ENCODE measurements around the gene UBASH3B.
"Not testable (repeated sequence)": the region's sequence is repeated elsewhere in the genome, so short reads cannot be mapped to it uniquely, and the experiment has no call there.

The UBASH3B gene, protein sequence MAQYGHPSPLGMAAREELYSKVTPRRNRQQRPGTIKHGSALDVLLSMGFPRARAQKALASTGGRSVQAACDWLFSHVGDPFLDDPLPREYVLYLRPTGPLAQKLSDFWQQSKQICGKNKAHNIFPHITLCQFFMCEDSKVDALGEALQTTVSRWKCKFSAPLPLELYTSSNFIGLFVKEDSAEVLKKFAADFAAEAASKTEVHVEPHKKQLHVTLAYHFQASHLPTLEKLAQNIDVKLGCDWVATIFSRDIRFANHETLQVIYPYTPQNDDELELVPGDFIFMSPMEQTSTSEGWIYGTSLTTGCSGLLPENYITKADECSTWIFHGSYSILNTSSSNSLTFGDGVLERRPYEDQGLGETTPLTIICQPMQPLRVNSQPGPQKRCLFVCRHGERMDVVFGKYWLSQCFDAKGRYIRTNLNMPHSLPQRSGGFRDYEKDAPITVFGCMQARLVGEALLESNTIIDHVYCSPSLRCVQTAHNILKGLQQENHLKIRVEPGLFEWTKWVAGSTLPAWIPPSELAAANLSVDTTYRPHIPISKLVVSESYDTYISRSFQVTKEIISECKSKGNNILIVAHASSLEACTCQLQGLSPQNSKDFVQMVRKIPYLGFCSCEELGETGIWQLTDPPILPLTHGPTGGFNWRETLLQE

DNA sequence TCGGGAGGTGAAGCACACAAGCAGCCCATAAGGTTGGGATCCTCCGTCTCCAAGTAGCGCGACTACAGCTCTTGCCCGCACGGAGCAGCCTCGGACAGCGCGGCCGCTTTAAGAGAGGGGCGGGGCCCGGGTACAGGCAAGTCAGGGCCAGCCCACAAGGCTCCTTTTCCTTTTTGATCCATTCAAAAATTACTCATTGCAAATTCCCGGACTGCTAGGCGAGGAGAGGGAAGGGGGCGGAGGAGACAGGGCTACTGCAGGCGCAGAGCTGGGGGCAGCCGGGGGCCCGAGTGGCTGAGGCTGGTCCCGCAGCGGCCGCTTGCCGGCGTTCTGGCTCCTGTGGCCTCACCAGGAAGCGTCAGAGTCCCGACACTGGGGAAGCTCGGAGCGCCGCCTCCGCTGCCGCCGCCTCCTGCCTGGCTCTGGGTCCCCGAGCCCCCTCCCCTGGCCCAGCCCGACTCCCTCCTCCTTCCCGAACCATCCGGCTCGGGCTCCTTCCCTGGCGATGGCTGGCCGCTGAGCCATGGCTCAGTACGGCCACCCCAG, at the start of gene UBASH3B:
Gene UBASH3B, plus strand, starts transcription at position 196 of the 546 bp plus-strand sequence. Its CDS starts 328 bp downstream, at position 524.
- peak; percentile 26 for DNase-seq (ENCODE audit: low read depth)

DNA sequence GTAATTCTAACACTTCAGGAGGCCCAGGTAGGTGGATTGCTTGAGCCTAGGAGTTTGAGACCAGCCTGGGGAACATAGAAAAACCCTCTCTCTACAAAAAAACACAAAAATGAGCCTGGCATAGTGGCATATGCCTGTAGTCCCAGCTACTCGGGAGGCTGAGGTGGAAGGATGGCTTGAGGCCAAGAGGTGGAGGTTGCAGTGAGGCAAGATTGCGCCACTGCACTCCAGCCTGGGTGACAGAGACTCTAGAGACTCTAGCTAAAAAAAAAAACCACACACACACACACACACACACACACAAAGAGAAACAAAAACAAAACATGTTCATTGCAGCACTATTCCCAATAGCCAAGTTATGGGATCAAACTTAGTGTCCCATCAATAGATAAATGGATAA, 48.4 kb upstream of the UBASH3B start:
- not testable (repeated sequence) for DNase-seq (ENCODE audit: low read depth)

DNA sequence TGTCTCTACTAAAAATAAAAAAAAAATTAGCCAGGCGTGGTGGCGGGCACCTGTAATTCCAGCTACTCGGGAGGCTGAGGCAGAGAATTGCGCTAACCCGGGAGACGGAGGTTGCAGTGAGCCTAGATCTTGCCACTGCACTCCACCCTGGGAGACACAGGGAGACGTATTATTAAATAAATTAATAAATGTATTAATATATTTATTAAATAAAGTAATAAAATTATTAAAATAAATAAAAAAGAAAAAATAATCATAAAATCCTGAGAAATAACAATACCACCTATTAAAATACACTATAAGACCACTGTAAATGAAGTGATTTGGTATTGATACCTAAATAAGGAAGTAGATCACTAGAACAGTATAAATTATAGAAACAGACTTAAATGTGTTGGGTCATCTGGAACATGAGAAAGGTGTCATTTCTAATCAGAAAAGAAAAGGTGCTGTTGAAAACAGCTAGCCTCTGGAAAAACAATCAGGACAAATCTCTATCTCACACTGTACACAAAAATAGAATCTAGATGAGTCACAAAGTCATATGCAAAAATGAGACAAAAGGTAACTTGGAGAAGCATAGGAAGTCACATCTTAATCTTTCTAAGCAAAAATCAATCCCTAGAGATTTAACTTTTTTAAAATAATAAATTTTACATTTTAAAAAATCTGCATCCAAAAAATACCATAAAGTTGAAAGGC, 43.2 kb upstream of the UBASH3B start:
- DNase-seq (ENCODE audit: low read depth): no peak

DNA sequence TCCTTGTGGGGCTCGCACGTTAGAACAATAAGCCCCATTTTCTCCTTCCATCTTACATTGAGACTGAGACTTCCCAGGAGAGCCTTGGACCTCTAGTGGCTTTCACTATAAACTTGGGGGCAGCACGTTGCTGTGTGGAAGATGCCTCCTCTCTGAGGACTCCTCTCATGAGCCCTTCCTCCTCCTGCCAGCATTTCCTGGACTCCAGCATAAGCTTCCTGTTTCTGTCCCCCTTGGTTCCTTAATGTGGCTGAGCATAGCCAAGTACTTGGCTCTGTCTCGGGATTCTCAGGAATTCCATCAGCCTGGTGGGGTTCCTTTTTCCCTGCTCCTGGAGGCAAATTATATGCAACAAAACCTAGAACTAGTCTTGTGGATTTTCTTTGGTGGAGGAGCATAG, 38.8 kb upstream of the UBASH3B start:
- DNase-seq (ENCODE audit: low read depth): no peak

DNA sequence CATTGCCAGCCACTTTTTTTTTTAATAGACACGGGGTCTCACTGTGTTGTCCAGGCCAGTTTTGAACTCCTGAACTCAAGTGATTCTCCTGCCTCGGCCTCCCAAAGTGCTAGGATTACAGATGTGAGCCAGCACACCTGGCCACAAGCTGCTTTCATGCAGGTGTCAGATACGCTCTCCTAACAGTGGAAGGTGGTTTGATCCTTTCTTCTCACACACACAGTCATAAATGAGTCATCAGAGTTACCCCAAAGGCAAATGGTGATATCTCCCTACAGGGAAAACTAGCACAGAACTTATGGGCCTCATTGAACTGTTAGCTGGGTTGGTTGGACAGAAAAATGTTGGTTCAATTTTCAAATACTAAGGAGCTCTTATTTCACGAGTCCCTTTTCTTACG, 38.2 kb upstream of the UBASH3B start:
- DNase-seq (ENCODE audit: low read depth): no peak

DNA sequence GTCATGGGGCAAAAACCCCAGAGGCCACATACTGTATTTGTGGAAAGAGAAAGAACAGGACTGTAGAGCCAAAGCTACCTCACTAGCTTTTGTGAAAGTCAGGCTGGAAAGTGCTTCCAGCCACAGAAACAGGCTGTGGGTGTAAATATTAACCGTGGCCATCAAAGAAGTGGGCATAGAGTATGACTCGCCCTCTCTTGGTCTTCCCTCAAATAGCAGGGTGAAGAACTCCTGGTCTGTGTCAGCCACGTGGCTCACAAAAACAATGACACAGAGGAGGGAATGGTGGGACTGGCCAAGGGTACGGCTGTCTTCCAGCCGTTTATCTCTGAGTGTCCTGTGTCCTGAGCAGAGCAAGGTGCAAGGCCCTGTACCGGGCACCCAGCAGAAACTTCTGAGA, 37.6 kb upstream of the UBASH3B start:
- no peak for DNase-seq (ENCODE audit: low read depth)

DNA sequence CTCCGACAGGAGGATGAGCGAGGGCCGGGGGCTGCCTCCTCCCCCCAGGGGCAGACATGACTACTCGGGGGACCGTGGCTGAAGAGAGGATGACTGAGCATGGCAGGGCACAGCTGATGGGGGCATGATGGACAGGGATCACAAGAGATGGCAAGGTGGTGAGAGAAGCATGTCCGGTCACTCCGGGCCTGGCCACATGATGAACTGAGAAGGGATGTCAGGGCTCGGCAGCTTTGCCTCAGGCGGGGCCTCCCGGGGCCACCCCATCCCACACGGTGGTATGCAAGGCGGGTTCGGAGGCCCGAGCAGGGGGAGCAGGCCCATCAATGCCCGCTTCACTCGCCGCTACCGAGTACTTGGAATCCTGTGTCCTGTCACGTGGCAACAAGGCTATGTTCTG, 36.6 kb upstream of the UBASH3B start:
- no peak for DNase-seq (ENCODE audit: low read depth)

DNA sequence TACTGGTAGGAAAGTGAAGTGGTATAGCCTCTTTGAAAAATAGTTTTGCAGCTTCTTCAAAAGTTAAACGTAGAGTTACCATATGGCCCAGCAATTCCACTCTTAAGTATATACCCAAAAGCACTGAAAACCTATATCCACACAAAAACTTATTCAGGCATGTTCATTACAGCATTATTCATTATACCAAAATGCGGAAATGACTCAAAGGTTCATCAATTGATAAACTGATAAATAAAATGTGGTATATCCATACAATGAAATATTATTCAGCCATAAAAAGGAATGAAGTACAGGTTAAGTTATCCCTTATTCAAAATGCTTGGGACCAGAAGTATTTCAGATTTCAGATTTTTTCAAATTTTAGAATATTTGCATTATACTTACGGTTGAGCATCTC, 35.8 kb upstream of the UBASH3B start:
- no peak for DNase-seq (ENCODE audit: low read depth)

DNA sequence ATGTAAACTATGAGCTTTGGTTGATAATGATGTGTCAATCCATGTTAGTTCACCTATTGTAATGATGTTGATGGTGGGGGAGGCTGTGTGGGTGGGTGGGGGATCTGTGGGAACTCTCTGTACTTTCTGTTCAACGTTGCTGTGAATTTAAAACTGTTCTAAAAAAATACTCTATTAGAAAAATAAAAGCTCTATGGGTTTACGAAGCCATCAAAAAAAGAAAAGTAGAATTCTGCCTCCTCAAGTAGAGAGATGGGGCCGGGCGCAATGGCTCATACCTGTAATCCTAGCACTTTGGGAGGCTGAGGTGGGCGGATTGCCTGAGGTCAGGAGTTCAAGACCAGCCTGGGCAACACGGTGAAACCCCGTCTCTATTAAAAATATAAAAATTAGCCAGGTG, 30.0 kb upstream of the UBASH3B start:
- not testable (repeated sequence) for DNase-seq (ENCODE audit: low read depth)

DNA sequence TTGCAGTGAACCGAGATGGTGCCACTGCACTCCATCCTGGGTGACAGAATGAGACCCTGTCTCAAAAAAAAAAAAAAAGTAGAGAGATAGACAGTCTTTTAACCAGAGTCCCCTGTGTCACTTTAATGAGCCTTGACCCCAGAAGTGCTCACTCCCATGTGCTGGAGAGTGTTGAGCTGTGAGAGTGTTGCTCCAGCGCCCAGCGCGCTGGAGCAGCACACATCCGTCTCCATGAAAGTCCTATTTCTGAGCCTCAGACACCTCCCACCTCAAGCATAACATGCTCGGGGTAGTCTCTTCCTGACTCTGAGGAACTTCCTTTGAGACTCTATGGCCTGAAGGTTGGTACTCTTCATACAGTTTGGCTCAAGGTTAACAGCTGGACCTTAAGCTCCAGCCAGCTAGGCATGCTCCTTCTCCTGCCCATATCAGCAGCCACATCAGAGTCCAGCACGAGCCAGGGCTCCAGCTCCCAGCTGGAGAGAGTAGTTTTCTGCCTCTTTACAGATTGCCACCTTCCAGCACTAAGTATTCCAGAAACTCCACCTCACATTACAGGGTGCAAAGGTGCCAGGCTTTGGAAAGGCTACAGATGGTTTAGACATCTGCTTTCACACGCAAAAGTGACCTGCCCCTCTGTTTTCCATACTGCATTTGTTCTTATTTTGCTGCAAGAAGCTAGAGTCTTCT, 29.4 kb upstream of the UBASH3B start:
- no peak for DNase-seq (ENCODE audit: low read depth)

DNA sequence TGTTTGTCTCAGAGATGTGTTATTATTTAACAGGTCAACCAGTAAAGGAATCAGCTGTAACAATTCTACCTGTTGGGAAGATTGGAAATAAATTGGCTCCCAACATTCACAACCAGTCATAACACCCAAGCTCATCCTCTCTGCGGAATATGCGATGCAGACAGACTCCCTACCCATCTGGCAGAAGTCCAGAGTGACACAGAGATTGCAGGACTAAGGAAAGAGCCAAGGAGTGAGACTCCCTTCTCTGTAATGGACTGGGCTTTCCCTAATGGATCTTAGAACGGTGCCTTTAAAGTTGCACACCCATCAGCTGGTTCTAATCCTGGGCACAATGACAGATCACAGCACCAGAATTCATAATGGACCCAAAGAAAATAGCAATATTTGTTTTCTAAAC, 27.8 kb upstream of the UBASH3B start:
- no peak for DNase-seq (ENCODE audit: low read depth)

DNA sequence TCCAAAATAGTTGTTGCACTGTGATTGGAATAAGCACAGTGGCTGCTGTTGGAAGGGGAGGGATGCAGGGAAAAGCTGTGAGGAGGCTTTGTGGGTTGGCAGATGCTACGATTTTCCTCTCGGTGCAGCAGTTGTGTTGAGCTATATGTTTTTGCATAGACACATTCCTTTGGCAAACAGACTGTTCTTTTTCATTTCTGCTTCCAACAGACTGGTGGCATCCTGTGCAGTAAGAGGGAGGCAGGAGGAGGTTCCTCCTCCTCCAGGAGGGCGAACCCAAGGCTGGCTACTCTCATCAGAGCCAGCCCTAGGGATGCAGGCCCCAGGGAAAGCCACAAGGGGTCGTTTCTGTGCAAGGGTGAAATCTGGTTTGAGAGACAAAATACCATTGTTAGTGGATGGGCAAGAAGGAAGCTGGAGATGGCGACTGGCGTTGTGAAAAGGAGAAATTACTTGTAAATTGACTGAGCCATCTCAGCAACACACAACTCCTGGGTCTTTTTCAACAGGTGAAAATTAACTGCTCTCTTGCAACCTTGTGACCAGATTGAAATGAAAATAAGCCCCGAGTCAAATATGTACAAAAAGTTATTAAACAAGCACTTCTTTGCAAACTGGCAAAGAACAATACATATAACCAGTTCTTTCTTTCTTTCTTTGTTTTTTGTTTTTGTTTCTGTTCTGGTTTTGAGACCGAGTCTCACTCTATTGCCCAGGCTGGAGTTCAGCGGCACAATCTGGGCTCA, 26.5 kb upstream of the UBASH3B start:
- peak; percentile 38 for DNase-seq (ENCODE audit: low read depth)

DNA sequence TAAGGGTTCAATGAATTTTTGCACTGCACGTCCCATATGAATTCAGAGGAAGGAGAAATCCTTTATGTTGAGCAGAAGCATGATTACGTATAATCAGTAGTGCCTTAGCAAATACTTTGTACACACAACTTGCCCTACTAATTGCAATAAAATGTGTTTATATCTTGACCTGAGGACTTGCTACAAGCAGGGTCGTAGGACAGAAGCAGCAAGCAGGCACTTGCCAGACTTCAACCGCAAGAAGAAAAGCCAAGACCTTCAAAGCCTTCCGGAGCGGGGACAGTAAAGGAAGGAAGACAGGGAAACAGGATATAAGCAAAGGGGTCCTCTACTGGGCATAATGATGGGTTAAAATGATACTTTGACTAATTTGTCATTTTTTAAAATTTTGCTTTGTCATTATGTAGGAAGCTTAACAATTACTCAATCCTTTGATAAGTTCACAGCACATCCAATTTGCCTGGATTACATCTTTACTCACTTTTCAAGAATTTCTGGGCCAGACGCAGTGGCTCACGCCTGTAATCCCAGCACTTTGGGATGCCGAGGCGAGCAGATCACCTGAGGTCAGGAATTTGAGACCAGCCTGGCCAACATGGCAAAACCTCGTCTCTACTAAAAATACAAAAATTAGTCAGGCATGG, 23.2 kb upstream of the UBASH3B start:
- no peak for DNase-seq (ENCODE audit: low read depth)

DNA sequence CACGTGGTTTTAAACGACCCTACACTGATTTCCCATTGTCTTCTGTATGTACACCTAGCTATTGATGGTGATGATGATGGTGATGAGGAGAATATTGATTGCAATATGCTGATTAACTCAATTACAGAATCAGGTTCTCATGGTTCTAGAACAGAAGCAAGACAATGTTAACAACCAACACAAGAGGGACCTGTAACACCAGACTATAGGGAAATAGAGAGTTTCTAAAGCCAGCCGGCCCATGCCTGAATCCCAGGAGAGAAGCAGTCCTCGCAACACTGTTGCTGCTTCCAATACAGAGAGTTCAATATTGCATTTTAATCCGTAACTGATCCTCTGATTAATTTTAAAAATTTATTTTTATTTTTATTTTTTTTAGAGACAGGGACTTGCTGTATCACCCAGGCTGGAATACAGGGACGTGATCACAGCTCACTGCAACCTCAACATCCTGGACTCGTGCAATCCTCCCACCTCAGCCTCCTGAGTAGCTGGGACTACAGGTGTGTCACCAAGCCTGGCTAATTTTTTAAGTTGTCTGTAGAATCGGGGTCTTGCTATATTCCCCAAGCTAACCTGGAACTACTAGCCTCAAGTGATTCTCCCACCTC, 22.2 kb upstream of the UBASH3B start:
- DNase-seq (ENCODE audit: low read depth): no peak

DNA sequence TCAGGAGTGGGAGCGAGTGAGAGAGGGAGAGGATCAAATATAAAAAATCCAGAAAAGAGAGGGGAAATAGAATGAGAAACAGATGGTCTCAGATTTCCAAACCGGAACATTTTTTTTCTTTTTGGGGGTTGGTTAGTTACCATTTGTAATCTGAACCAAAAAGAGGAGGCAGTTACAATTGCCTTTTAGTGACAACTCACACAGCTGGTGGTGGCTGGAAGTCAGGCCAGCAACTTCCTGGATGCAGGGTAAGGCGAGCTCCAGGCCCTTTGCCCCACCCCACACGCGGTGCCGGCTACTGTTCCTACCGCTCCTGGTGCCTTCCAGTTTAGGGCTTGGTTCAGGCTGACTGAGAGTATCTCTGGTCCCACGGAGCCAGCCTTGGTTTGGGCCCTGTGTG, 21.0 kb upstream of the UBASH3B start:
- no peak for DNase-seq (ENCODE audit: low read depth)

DNA sequence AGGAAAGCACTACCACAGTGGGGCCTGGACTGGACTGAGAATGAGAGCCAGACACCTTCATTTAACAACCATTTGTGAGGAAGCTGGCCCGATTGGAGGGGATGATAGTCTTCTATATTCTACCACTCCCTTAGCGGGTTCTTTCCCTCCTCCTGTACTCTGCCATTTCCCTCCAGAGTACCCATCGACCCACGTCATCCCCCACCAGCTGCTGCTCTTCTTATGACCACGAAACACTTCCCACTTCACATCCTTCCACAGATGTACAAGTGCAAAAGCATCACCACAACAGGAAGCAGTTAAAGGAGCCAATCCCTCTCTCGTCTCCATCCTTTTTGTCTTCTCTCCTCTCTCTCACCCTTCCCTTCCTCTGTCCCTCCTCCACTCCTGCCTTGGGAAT, 18.0 kb upstream of the UBASH3B start:
- DNase-seq (ENCODE audit: low read depth): no peak

DNA sequence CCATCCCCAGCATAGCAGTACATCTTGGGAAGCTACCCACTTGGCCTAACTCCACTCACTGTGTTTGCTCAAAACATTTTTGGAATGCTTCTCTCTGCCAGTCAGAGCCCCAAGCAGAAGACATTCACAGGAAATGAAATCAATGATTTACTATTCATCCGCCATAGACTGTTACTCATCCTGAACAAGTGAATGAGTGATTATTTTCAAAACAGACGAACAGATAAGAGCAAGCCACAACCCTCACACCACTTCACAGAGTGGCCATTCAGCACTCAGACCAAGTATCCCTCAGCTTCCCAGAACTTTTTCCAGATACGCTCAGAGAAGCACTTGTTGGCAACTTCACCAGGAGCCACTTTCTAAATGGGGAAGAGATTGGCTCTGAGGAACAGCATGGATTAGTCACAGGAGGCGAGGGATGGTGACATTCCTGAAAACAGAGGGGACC, 13.0 kb upstream of the UBASH3B start:
- DNase-seq (ENCODE audit: low read depth): no peak

DNA sequence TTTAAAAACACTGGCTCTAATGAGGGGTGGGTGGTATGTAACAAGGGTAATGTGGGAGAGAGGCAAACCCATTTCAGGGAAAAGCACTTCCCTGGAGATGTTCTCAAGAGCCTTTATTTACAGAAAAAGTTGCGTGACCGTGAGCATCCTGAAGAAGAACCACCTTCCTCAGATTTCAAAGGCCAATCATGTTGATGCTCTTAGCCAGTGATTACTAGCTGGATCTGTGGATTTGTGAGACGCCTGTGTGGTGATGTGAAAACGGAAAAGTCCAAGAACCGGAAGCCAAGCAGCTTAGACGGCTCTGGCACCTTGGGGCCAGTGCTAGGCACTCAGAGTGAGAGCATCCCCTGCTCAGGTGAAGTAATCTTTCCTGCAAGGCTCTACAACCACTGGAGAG, 12.6 kb upstream of the UBASH3B start:
- DNase-seq (ENCODE audit: low read depth): no peak

DNA sequence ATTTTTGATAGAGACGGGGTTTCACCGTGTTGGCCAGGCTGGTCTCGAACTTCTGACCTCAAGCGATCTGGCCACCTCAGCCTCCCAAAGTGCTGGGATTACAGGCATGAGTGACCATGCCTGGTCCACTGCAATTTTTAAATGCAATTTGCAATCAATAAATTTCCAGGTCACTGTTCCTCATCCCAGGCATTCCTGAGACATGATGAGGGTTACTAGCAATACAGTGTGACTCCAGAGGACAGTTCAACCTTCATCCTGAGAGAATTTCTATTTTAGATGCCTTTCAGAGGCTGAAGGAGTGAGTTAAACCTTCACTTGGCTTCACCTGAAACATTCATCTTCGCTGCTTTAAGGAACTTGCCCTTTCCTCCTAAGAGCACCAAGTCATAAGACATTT, 9.7 kb upstream of the UBASH3B start:
- DNase-seq (ENCODE audit: low read depth): no peak

DNA sequence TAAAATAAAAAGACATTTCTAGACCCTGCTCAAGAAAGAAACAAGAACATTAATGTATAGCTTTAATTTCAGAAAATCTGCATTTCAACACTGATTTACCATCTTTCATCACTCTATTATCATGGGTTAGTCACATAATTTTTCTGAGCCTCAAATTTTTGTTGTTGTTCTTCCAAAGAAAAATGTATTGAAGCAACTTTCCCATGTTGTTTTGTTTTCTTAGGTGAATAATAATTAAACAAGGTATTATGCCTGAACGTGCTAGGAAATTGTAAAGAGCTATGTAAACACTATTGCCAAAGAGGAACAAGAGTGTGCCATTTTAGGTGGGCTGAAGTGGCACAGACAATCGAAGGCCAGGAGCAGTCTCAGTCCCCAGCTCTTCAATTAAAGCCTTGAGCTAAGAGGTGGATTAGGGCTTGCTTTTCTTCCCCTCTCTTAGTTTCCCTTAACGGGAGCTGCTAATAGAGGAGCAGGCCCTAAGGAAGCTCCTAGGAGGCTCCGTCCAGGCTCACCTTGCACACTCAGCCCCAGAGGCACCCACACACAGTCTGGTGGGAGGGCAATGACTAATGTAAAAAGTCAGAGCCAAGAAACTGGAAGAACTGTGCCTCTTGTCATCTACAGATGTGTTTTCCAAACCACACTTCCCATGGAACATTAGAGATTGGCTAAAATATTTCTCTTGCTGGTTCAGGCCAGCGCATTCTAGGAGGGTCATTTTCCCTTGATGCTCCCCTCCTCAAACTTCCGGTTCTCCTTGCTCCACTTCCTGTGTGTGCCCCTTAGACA, 8.8 kb upstream of the UBASH3B start:
- no peak for DNase-seq (ENCODE audit: low read depth)

Data from stimulated activated CD8-positive, alpha-beta memory T cell treated with anti-CD3 and anti-CD28 coated beads, Interleukin-12 subunit alpha, Interleukin-12 subunit beta, amount 100 ng/mL, for 1 hour (primary cell).